Neural cell (in vitro differentiated cells): Measurements from ENCODE around the gene ZNF764. TPM values are rescaled to one million over a fixed set of nuclear protein-coding genes. Genes with fewer than 3 reads are reported as not detected.

ENCODE experiments used
- H2AFZ ChIP-seq: fragments of 200-600, 300-800 bp; sonication (generic), shearing (Covaris generic); 2 replicates; pipeline ENCODE4 v1.6.0; 2014; ENCODE audit warnings: low read depth, mild to moderate bottlenecking, antibody characterized with exemption, low read length, moderate library complexity
- H3F3A ChIP-seq: fragments of 200-600 bp; shearing (Covaris generic); 2 replicates; pipeline ENCODE4 v1.6.1; 2016; ENCODE audit warnings: mild to moderate bottlenecking, moderate library complexity, mixed read lengths, antibody characterized with exemption, low read length; ENCODE audit not compliant: insufficient read depth, poor library complexity, severe bottlenecking
- H3K27ac ChIP-seq: fragments of 200-600, 300-800 bp; sonication (generic), shearing (Covaris generic); 2 replicates; pipeline ENCODE4 v1.5.1; 2014; ENCODE audit warnings: mild to moderate bottlenecking, low read length, moderate library complexity
- H3K27me3 ChIP-seq: fragments of 300-800, 200-600 bp; sonication (generic), shearing (Covaris generic); 2 replicates; pipeline ENCODE4 v1.6.0; 2014; ENCODE audit warnings: mild to moderate bottlenecking, low read depth, low read length, moderate library complexity; ENCODE audit not compliant: insufficient read depth
- H3K36me3 ChIP-seq: fragments of 300-800, 200-600 bp; sonication (generic), shearing (Covaris generic); 2 replicates; pipeline ENCODE4 v1.5.1; 2014; ENCODE audit warnings: mild to moderate bottlenecking, antibody characterized with exemption, low read length, moderate library complexity; ENCODE audit not compliant: insufficient read depth
- H3K4me2 ChIP-seq: fragments of 300-800, 200-600 bp; sonication (generic), shearing (Covaris generic); 2 replicates; pipeline ENCODE4 v1.6.0; 2014; ENCODE audit warnings: mild to moderate bottlenecking, low read length
- H3K4me3 ChIP-seq: fragments of 300-800, 200-600 bp; sonication (generic), shearing (Covaris generic); 2 replicates; pipeline ENCODE4 v1.5.1; 2014; ENCODE audit warnings: mild to moderate bottlenecking, low read length, moderate library complexity
- H3K79me2 ChIP-seq: fragments of 200-600 bp; shearing (Covaris generic); replicated peaks from 2 replicates; pipeline ENCODE4 v1.6.0; 2014; ENCODE audit warnings: mild to moderate bottlenecking, low read length, moderate library complexity; ENCODE audit not compliant: insufficient read depth
- H3K9ac ChIP-seq: fragments of 300-800, 200-600 bp; sonication (generic), shearing (Covaris generic); 2 replicates; pipeline ENCODE4 v1.6.1; 2016; ENCODE audit warnings: mild to moderate bottlenecking, low read length, mixed read lengths
- H3K9me2 ChIP-seq: fragments of 200-600 bp; shearing (Covaris generic); 2 replicates; pipeline ENCODE4 v1.6.1; 2016; ENCODE audit warnings: mild to moderate bottlenecking, low read length, mixed read lengths; ENCODE audit not compliant: insufficient read depth
- H3K9me3 ChIP-seq: fragments of 200-600, 300-800 bp; sonication (generic), shearing (Covaris generic); 2 replicates; pipeline ENCODE4 v1.6.1; 2016; ENCODE audit warnings: mild to moderate bottlenecking, mixed run types, low read length, moderate library complexity, mixed read lengths
- H4K20me1 ChIP-seq: fragments of 200-600 bp; shearing (Covaris generic); 2 replicates; pipeline ENCODE4 v1.6.1; 2016; ENCODE audit warnings: mild to moderate bottlenecking, mixed run types; ENCODE audit not compliant: insufficient read depth
- EP300 ChIP-seq: fragments of 450-650 bp; conservative IDR thresholded peaks from 2 replicates; pipeline ENCODE4 v1.6.1; 2014; ENCODE audit warnings: antibody characterized with exemption, mild to moderate bottlenecking, moderate library complexity; ENCODE audit not compliant: poor library complexity, severe bottlenecking
- EZH2 ChIP-seq: fragments of 200-600, 300-800 bp; shearing (Covaris generic), sonication (generic); IDR thresholded peaks from 2 replicates; pipeline ENCODE4 v1.6.1; 2014; ENCODE audit warnings: antibody characterized with exemption, low read length, borderline replicate concordance, mild to moderate bottlenecking; ENCODE audit not compliant: insufficient read depth, poor library complexity, severe bottlenecking
- MXI1 ChIP-seq: fragments of 450-650 bp; conservative IDR thresholded peaks from 2 replicates; pipeline ENCODE4 v1.6.1; 2014; ENCODE audit warnings: antibody characterized with exemption, mild to moderate bottlenecking; ENCODE audit not compliant: poor library complexity, severe bottlenecking
- POLR2AphosphoS5 ChIP-seq: IDR thresholded peaks from 2 replicates; pipeline ENCODE4 v1.6.1; 2012
- RAD21 ChIP-seq: fragments of 450-650 bp; conservative IDR thresholded peaks from 2 replicates; pipeline ENCODE4 v1.6.1; 2014; ENCODE audit warnings: antibody characterized with exemption, mild to moderate bottlenecking, moderate library complexity
- SMC3 ChIP-seq: fragments of 450-650 bp; conservative IDR thresholded peaks from 2 replicates; pipeline ENCODE4 v1.6.1; 2014; ENCODE audit warnings: antibody characterized with exemption, mild to moderate bottlenecking, moderate library complexity; ENCODE audit not compliant: poor library complexity
- TAF1 ChIP-seq: IDR thresholded peaks from 2 replicates; pipeline ENCODE4 v1.6.1; 2012; ENCODE audit warnings: low read depth
- polyA plus RNA-seq: library from polyadenylated mRNA; depleted of rRNA; stranded (reverse); fragments of >200 nt; gene quantifications from 2 replicates; pipeline ENCODE4 v1.2.3, GENCODE V29; 2014
- TF ChIP-seq, protein P1 (sequence below): fragments of 450-650 bp; IDR thresholded peaks from 2 replicates; pipeline ENCODE4 v1.5.1; 2014; ENCODE audit warnings: antibody characterized with exemption, mild to moderate bottlenecking, moderate library complexity; ENCODE audit not compliant: poor library complexity, severe bottlenecking
- TF ChIP-seq, protein P2 (sequence below): IDR thresholded peaks from 2 replicates; pipeline ENCODE4 v1.6.1; 2012; ENCODE audit warnings: borderline replicate concordance

ZNF764 gene
- polyA plus RNA-seq, 1 donor from 2014 or later = 10.5 TPM

- Histone ChIP-seq H3K27ac (no peak overlapping the region), H3K4me2 (no peak overlapping the region), H3K79me2 (peaks cover 10% of the 10 kb centered on the region), H3K9me2 (no peaks in the 10 kb centered on the region), H3K36me3 (no peaks in the 10 kb centered on the region), H3K27me3 (no peaks in the 10 kb centered on the region), H3K9me3 (no peaks in the 10 kb centered on the region), H3K4me3 (no peak overlapping the region), H4K20me1 (no peaks in the 10 kb centered on the region), H3F3A (no peaks in the 10 kb centered on the region), H2AFZ (no peak overlapping the region), H3K9ac (no peak overlapping the region)
- TF ChIP-seq, protein P1, sequence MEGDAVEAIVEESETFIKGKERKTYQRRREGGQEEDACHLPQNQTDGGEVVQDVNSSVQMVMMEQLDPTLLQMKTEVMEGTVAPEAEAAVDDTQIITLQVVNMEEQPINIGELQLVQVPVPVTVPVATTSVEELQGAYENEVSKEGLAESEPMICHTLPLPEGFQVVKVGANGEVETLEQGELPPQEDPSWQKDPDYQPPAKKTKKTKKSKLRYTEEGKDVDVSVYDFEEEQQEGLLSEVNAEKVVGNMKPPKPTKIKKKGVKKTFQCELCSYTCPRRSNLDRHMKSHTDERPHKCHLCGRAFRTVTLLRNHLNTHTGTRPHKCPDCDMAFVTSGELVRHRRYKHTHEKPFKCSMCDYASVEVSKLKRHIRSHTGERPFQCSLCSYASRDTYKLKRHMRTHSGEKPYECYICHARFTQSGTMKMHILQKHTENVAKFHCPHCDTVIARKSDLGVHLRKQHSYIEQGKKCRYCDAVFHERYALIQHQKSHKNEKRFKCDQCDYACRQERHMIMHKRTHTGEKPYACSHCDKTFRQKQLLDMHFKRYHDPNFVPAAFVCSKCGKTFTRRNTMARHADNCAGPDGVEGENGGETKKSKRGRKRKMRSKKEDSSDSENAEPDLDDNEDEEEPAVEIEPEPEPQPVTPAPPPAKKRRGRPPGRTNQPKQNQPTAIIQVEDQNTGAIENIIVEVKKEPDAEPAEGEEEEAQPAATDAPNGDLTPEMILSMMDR = no peak
- TF ChIP-seq, protein P2, sequence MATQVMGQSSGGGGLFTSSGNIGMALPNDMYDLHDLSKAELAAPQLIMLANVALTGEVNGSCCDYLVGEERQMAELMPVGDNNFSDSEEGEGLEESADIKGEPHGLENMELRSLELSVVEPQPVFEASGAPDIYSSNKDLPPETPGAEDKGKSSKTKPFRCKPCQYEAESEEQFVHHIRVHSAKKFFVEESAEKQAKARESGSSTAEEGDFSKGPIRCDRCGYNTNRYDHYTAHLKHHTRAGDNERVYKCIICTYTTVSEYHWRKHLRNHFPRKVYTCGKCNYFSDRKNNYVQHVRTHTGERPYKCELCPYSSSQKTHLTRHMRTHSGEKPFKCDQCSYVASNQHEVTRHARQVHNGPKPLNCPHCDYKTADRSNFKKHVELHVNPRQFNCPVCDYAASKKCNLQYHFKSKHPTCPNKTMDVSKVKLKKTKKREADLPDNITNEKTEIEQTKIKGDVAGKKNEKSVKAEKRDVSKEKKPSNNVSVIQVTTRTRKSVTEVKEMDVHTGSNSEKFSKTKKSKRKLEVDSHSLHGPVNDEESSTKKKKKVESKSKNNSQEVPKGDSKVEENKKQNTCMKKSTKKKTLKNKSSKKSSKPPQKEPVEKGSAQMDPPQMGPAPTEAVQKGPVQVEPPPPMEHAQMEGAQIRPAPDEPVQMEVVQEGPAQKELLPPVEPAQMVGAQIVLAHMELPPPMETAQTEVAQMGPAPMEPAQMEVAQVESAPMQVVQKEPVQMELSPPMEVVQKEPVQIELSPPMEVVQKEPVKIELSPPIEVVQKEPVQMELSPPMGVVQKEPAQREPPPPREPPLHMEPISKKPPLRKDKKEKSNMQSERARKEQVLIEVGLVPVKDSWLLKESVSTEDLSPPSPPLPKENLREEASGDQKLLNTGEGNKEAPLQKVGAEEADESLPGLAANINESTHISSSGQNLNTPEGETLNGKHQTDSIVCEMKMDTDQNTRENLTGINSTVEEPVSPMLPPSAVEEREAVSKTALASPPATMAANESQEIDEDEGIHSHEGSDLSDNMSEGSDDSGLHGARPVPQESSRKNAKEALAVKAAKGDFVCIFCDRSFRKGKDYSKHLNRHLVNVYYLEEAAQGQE = no peak
Measured at GRCh38 chr16:30605158-30605557, 47.0 kb upstream of the ZNF764 start.

GRCh38 chr16:30604316-30604947 lies 46.3 kb upstream of the ZNF764 start:
- H2AFZ ChIP-seq = no peak overlapping the region
- no peaks in the 10 kb centered on the region for H3F3A ChIP-seq
- no peaks in the 10 kb centered on the region for H3K36me3 ChIP-seq
- TF ChIP-seq RAD21 (no peak), EP300 (no peak), SMC3 (no peak), TAF1 (no peak), EZH2 (no peak), MXI1 (no peak), POLR2AphosphoS5 (no peak)
- TF ChIP-seq, protein P1 = no peak
- TF ChIP-seq, protein P2 = no peak
- peaks cover 9% of the 10 kb centered on the region for H3K79me2 ChIP-seq
- H3K27ac ChIP-seq = no peak overlapping the region
- H4K20me1 ChIP-seq = no peaks in the 10 kb centered on the region
- no peak overlapping the region for H3K4me2 ChIP-seq
- no peaks in the 10 kb centered on the region for H3K9me3 ChIP-seq
- no peaks in the 10 kb centered on the region for H3K27me3 ChIP-seq
- H3K9ac ChIP-seq = no peak overlapping the region
- no peaks in the 10 kb centered on the region for H3K9me2 ChIP-seq
- H3K4me3 ChIP-seq = no peak overlapping the region
